ENCODE measurements around the gene SORBS1. TPM values are rescaled to one million over a fixed set of nuclear protein-coding genes. Genes with fewer than 3 reads are reported as not detected.

The SORBS1 gene
- total and polyA plus RNA-seq, 3 experiments from 2014 or later: 0.28 to 1.7 (median 0.92) TPM

GRCh38 chr10:95513941-95514392 is 47.2 kb downstream of the SORBS1 start:
- H3K27ac ChIP-seq (ENCODE audit: low read depth, low read length): no peak overlapping the region
- H3K4me1 ChIP-seq (ENCODE audit: insufficient read depth, low read length): no peaks in the 10 kb centered on the region
- no peaks in the 10 kb centered on the region for H3K9me3 ChIP-seq (ENCODE audit: low read length)
- POLR2A ChIA-PET: no interaction called here
- Mint-ChIP-seq H3K27ac (peak overlapping the region in 1 of 8 donors; percentile 15), H3K9me3 (no peaks in the 10 kb centered on the region), H3K4me3 (no peak overlapping the region), H3K4me1 (no peaks in the 10 kb centered on the region), H3K36me3 (no peaks in the 10 kb centered on the region), H3K27me3 (peaks cover 6 to 17% of the 10 kb centered on the region in 2 donors)
- no peaks in the 10 kb centered on the region for H3K27me3 ChIP-seq (ENCODE audit: insufficient read depth, low read length, poor library complexity, severe bottlenecking)
- no peaks in the 10 kb centered on the region for H3K36me3 ChIP-seq (ENCODE audit: insufficient read depth, low read length)
- H3K4me3 ChIP-seq (ENCODE audit: low read length): no peak overlapping the region
- CTCF ChIA-PET: no interaction called here
- no peak for DNase-seq

GRCh38 chr10:95513008-95513589 is 48.1 kb downstream of the SORBS1 start:
- Mint-ChIP-seq H3K27ac (no peak overlapping the region), H3K27me3 (peaks cover 6 to 20% of the 10 kb centered on the region in 2 donors), H3K4me3 (no peak overlapping the region), H3K9me3 (no peaks in the 10 kb centered on the region), H3K36me3 (no peaks in the 10 kb centered on the region), H3K4me1 (no peaks in the 10 kb centered on the region)
- CTCF ChIA-PET: no interaction called here
- H3K4me1 ChIP-seq (ENCODE audit: insufficient read depth, low read length): no peaks in the 10 kb centered on the region
- H3K36me3 ChIP-seq (ENCODE audit: insufficient read depth, low read length): no peaks in the 10 kb centered on the region
- H3K27ac ChIP-seq (ENCODE audit: low read depth, low read length): no peak overlapping the region
- H3K4me3 ChIP-seq (ENCODE audit: low read length): no peak overlapping the region
- no peaks in the 10 kb centered on the region for H3K9me3 ChIP-seq (ENCODE audit: low read length)
- DNase-seq: no peak
- no peaks in the 10 kb centered on the region for H3K27me3 ChIP-seq (ENCODE audit: insufficient read depth, low read length, poor library complexity, severe bottlenecking)
- POLR2A ChIA-PET: no interaction called here

DNA sequence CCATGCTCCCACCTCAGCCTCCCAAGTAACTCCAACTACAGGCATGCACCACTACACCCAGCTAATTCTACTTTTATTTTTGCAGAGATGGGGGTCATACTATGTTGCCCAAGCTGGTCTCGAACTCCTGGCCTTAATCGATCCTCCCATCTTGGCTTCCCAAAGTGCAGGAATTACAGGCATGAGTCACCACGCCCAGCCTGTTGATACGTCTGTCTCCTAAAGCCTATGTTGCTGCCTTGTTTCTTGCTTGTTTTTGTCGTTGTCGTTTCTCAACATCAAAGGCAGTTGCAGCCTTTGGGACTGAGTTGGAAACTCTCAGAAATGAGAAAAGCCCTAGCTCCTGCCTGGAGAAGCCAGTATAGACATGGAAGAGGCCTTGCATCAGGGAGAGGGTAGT is 49.9 kb downstream of the SORBS1 start:
- no peaks in the 10 kb centered on the region for H3K36me3 ChIP-seq (ENCODE audit: insufficient read depth, low read length)
- H3K27me3 ChIP-seq (ENCODE audit: insufficient read depth, low read length, poor library complexity, severe bottlenecking): no peaks in the 10 kb centered on the region
- CTCF ChIA-PET: no interaction called here
- Mint-ChIP-seq H3K27ac (peak overlapping the region in 1 of 8 donors; percentile 79), H3K27me3 (peaks cover 6 to 21% of the 10 kb centered on the region in 2 donors), H3K36me3 (no peaks in the 10 kb centered on the region), H3K4me1 (no peaks in the 10 kb centered on the region), H3K4me3 (no peak overlapping the region), H3K9me3 (no peaks in the 10 kb centered on the region)
- H3K27ac ChIP-seq (ENCODE audit: low read depth, low read length): no peak overlapping the region
- no peaks in the 10 kb centered on the region for H3K4me1 ChIP-seq (ENCODE audit: insufficient read depth, low read length)
- POLR2A ChIA-PET: no interaction called here
- H3K9me3 ChIP-seq (ENCODE audit: low read length): no peaks in the 10 kb centered on the region
- no peak overlapping the region for H3K4me3 ChIP-seq (ENCODE audit: low read length)
- no peak for DNase-seq

DNA sequence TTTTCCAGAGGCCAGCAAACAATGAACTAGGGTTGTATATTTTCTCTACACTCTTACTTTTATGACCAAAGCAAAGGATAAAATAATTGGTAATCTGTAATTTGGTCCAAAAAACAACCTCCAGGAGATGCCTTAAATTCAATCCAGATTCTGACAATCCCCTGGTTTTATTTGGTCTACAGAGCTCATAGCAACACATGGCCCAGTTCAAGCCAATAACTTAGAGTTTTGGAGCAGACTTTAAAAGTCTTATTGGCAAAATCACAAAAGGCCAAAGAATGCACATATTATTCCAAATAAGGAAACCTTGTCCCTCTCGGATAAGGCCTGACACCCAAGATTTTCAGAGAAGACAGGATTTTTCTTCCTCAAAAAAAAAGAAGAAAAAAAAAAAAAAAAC is 51.9 kb downstream of the SORBS1 start:
- peaks cover 6 to 21% of the 10 kb centered on the region in 2 donors for H3K27me3 Mint-ChIP-seq
- POLR2A ChIA-PET: no interaction called here
- no peaks in the 10 kb centered on the region for H3K4me1 ChIP-seq (ENCODE audit: insufficient read depth, low read length)
- no peak for DNase-seq
- H3K36me3 ChIP-seq (ENCODE audit: insufficient read depth, low read length): no peaks in the 10 kb centered on the region
- H3K9me3 ChIP-seq (ENCODE audit: low read length): no peaks in the 10 kb centered on the region
- H3K4me3 ChIP-seq (ENCODE audit: low read length): no peak overlapping the region
- no peak overlapping the region for H3K27ac Mint-ChIP-seq
- no peaks in the 10 kb centered on the region for H3K4me1 Mint-ChIP-seq
- no peak overlapping the region for H3K27ac ChIP-seq (ENCODE audit: low read depth, low read length)
- H3K9me3 Mint-ChIP-seq: no peaks in the 10 kb centered on the region
- H3K36me3 Mint-ChIP-seq: no peaks in the 10 kb centered on the region
- no peaks in the 10 kb centered on the region for H3K27me3 ChIP-seq (ENCODE audit: insufficient read depth, low read length, poor library complexity, severe bottlenecking)
- H3K4me3 Mint-ChIP-seq: no peak overlapping the region
- CTCF ChIA-PET: no interaction called here

DNA sequence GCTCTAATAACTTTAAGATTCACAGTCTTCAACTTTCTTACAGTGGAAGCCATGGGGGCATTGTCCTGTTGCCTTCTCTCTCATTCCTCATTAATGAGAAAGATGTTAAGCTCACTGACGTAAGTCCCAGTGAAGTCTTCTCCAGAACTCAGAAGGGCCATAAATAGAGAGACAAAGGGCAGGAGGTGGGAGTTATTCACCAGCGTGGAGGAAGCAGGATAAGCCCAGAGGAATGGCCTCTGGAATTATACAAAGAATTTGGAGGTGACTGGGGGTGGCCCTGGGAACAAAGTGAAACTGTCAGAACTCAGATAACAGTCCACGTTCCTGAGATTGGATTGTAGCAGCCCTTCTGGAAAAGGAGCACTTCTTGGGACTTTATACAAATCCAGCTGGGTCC is 52.4 kb downstream of the SORBS1 start:
- no peaks in the 10 kb centered on the region for H3K9me3 ChIP-seq (ENCODE audit: low read length)
- H3K4me3 ChIP-seq (ENCODE audit: low read length): no peak overlapping the region
- POLR2A ChIA-PET: no interaction called here
- Mint-ChIP-seq H3K27ac (no peak overlapping the region), H3K9me3 (no peaks in the 10 kb centered on the region), H3K36me3 (no peaks in the 10 kb centered on the region), H3K27me3 (peaks cover 6 to 17% of the 10 kb centered on the region in 2 donors), H3K4me1 (no peaks in the 10 kb centered on the region), H3K4me3 (no peak overlapping the region)
- H3K27me3 ChIP-seq (ENCODE audit: insufficient read depth, low read length, poor library complexity, severe bottlenecking): no peaks in the 10 kb centered on the region
- CTCF ChIA-PET: no interaction called here
- H3K36me3 ChIP-seq (ENCODE audit: insufficient read depth, low read length): no peaks in the 10 kb centered on the region
- no peak for DNase-seq
- no peak overlapping the region for H3K27ac ChIP-seq (ENCODE audit: low read depth, low read length)
- no peaks in the 10 kb centered on the region for H3K4me1 ChIP-seq (ENCODE audit: insufficient read depth, low read length)

- peaks cover 3 to 13% of the 10 kb centered on the region in 2 donors for H3K27me3 Mint-ChIP-seq
- no peak overlapping the region for H3K27ac ChIP-seq (ENCODE audit: low read depth, low read length)
- ChIA-PET POLR2A (interaction anchor here (0.7 kb wide), 1 partner anchor 402 kb away, joined by 3 read pairs; no protein-coding TSS in a partner anchor), CTCF (no interaction called here)
- no peak overlapping the region for H3K4me3 Mint-ChIP-seq
- H3K4me3 ChIP-seq (ENCODE audit: low read length): no peak overlapping the region
- no peak for DNase-seq
- no peaks in the 10 kb centered on the region for H3K36me3 ChIP-seq (ENCODE audit: insufficient read depth, low read length)
- no peaks in the 10 kb centered on the region for H3K36me3 Mint-ChIP-seq
- H3K9me3 ChIP-seq (ENCODE audit: low read length): no peaks in the 10 kb centered on the region
- no peaks in the 10 kb centered on the region for H3K9me3 Mint-ChIP-seq
- no peaks in the 10 kb centered on the region for H3K27me3 ChIP-seq (ENCODE audit: insufficient read depth, low read length, poor library complexity, severe bottlenecking)
- no peaks in the 10 kb centered on the region for H3K4me1 ChIP-seq (ENCODE audit: insufficient read depth, low read length)
- no peaks in the 10 kb centered on the region for H3K4me1 Mint-ChIP-seq
- H3K27ac Mint-ChIP-seq: no peak overlapping the region
These were observed 55.0 kb downstream of the SORBS1 start for GRCh38 chr10:95506056-95506737.

GRCh38 chr10:95505641-95506040 is 55.5 kb downstream of the SORBS1 start:
- Histone ChIP-seq H3K4me1 (ENCODE audit: insufficient read depth, low read length) (no peaks in the 10 kb centered on the region), H3K27ac (ENCODE audit: low read depth, low read length) (no peak overlapping the region), H3K4me3 (ENCODE audit: low read length) (no peak overlapping the region), H3K9me3 (ENCODE audit: low read length) (no peaks in the 10 kb centered on the region), H3K27me3 (ENCODE audit: insufficient read depth, low read length, poor library complexity, severe bottlenecking) (no peaks in the 10 kb centered on the region), H3K36me3 (ENCODE audit: insufficient read depth, low read length) (no peaks in the 10 kb centered on the region)
- no peaks in the 10 kb centered on the region for H3K9me3 Mint-ChIP-seq
- H3K4me1 Mint-ChIP-seq: no peaks in the 10 kb centered on the region
- ChIA-PET POLR2A (interaction anchor here (0.7 kb wide), 1 partner anchor 403 kb away, joined by 3 read pairs; no protein-coding TSS in a partner anchor), CTCF (no interaction called here)
- peaks cover 3 to 14% of the 10 kb centered on the region in 2 donors for H3K27me3 Mint-ChIP-seq
- no peaks in the 10 kb centered on the region for H3K36me3 Mint-ChIP-seq
- DNase-seq: no peak
- no peak overlapping the region for H3K4me3 Mint-ChIP-seq
- H3K27ac Mint-ChIP-seq: no peak overlapping the region

- Mint-ChIP-seq H3K9me3 (no peaks in the 10 kb centered on the region), H3K27ac (no peak overlapping the region), H3K4me3 (no peak overlapping the region), H3K4me1 (no peaks in the 10 kb centered on the region), H3K36me3 (no peaks in the 10 kb centered on the region), H3K27me3 (peaks cover 3 to 16% of the 10 kb centered on the region in 2 donors)
- no peaks in the 10 kb centered on the region for H3K36me3 ChIP-seq (ENCODE audit: insufficient read depth, low read length)
- CTCF ChIA-PET: no interaction called here
- H3K27me3 ChIP-seq (ENCODE audit: insufficient read depth, low read length, poor library complexity, severe bottlenecking): no peaks in the 10 kb centered on the region
- POLR2A ChIA-PET: no interaction called here
- DNase-seq: no peak
- no peaks in the 10 kb centered on the region for H3K4me1 ChIP-seq (ENCODE audit: insufficient read depth, low read length)
- no peaks in the 10 kb centered on the region for H3K9me3 ChIP-seq (ENCODE audit: low read length)
- H3K4me3 ChIP-seq (ENCODE audit: low read length): no peak overlapping the region
- no peak overlapping the region for H3K27ac ChIP-seq (ENCODE audit: low read depth, low read length)
These were observed 56.0 kb downstream of the SORBS1 start for GRCh38 chr10:95505084-95505610.

All from CD8-positive, alpha-beta memory T cell (primary cell).